Adrenal gland (tissue), 5 donors: ENCODE results near the gene ASNSD1.

Experiments
- CTCF ChIP-seq, 6 experiments: fragments of 450-650 bp in 4 of 6; fragments of 200-600 bp in 2 of 6; sonication (generic) in 1 of 6; IDR thresholded peaks; 1 replicate in 5 of 6; 2 replicates in 1 of 6; pipeline versions ENCODE4 v1.5.1 to v1.8.0; 2016 to 2021; ENCODE audit warnings: antibody characterized with exemption in 6 of 6, mild to moderate bottlenecking in 2 of 6, moderate library complexity in 1 of 6
- POLR2A ChIP-seq, 2 donors: fragments of 450-650 bp; IDR thresholded peaks; one replicate each; pipeline ENCODE4 v1.6.1; 2017; ENCODE audit warnings: antibody characterized with exemption in 2 of 2, mild to moderate bottlenecking in 2 of 2, moderate library complexity in 1 of 2
- donor health status: DM: no; HTN: no; CAD: no.

- TF ChIP-seq CTCF (IDR thresholded peaks at IDR 0.05) (no peak), POLR2A (IDR thresholded peaks at IDR 0.05) (no peak)
Measured at GRCh38 chr2:189648846-189649509, 12.3 kb upstream of the ASNSD1 start.
